Nephron progenitor cell (in vitro differentiated cells): ENCODE measurements around the gene MC2R.

Source experiments
- DNase-seq: peaks from one replicate; pipeline ENCODE4 v3.0.0; 2021
- H3K27ac Mint-ChIP-seq: 2 replicates; pipeline ENCODE4 v1.8.0; 2021; ENCODE audit warnings: mild to moderate bottlenecking, moderate library complexity, mixed read lengths
- H3K27me3 Mint-ChIP-seq: 2 replicates; pipeline ENCODE4 v1.8.0; 2021; ENCODE audit warnings: mild to moderate bottlenecking, low read depth, mixed read lengths; ENCODE audit not compliant: poor library complexity
- H3K36me3 Mint-ChIP-seq: 2 replicates; pipeline ENCODE4 v1.8.0; 2021; ENCODE audit warnings: low read depth, mixed read lengths
- H3K4me1 Mint-ChIP-seq: 2 replicates; pipeline ENCODE4 v1.8.0; 2021; ENCODE audit warnings: mixed read lengths
- H3K4me3 Mint-ChIP-seq: 2 replicates; pipeline ENCODE4 v1.8.0; 2021; ENCODE audit warnings: mild to moderate bottlenecking, moderate library complexity, mixed read lengths
- H3K9me3 Mint-ChIP-seq: 2 replicates; pipeline ENCODE4 v1.8.0; 2021; ENCODE audit warnings: mild to moderate bottlenecking, moderate library complexity, mixed read lengths
- CTCF ChIP-seq: fragments of 200-600 bp; sonication (generic); IDR thresholded peaks from 2 replicates; pipeline ENCODE4 v1.5.0; 2021; ENCODE audit warnings: antibody characterized with exemption

The MC2R gene

GRCh38 chr18:13834496-13835015 is 80.8 kb downstream of the MC2R start:
- Mint-ChIP-seq H3K36me3 (no peaks in the 10 kb centered on the region), H3K27me3 (peaks cover 3% of the 10 kb centered on the region), H3K9me3 (peaks cover 6% of the 10 kb centered on the region), H3K4me1 (no peaks in the 10 kb centered on the region), H3K27ac (no peak overlapping the region), H3K4me3 (no peak overlapping the region)
- DNase-seq: no peak
- TF ChIP-seq CTCF: no peak
